Stomach (tissue), 4 donors: Measurements from ENCODE around the gene FRY.

Source experiments
- CTCF ChIP-seq, 7 experiments: fragments of 450-650 bp in 4 of 7; fragments of 200-600 bp in 3 of 7; sonication (generic) in 3 of 7; IDR thresholded peaks; one replicate each; pipeline ENCODE4 v1.5.1; 2016 to 2019; ENCODE audit warnings: antibody characterized with exemption in 7 of 7, control low read depth in 2 of 7, mild to moderate bottlenecking in 1 of 7
- POLR2AphosphoS5 ChIP-seq, 3 donors: sonication (generic); formaldehyde crosslinking; IDR thresholded peaks; one replicate each; pipeline ENCODE4 v1.6.1; 2016; ENCODE audit warnings: antibody characterized with exemption in 3 of 3

DNA sequence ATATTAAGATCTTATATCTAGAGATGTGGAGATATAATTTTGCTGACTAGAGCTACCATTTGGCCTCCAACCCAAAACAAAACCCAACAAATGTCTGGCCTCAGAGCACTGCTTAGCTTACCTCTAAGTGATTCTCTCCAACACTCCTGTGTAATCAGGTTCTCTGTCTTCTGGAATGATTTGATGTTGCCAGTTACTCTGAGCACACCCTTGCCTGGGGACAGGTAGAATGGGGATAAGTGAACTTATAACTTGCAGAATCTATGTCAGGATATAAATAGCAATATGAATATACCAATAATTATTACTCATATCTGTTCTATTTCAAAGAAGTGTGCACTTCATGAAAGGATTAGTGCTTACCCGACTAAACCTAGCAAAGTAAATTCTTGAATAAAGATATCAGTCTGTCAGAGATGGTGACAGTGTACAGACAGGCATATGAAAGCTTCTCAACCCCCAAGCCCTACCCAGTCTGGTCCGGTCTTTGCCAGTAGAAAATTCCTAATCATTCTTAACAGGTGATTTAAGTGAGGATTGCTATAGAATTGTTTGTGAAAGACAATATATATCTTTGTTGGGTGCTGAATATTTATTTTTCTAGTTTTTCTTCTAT lies 250.6 kb downstream of the FRY start:
- TF ChIP-seq POLR2AphosphoS5 (IDR thresholded peaks at IDR 0.05) (no peak), CTCF (IDR thresholded peaks at IDR 0.05) (no peak)
